IgD-negative memory B cell (primary cell): ENCODE measurements around the gene TARM1. TPM values are rescaled to one million over a fixed set of nuclear protein-coding genes. Genes with fewer than 3 reads are reported as not detected.

ENCODE experiments used
- H3K27ac Mint-ChIP-seq, 3 donors: one replicate each; pipeline ENCODE4 v1.8.0; 2020 to 2022; ENCODE audit warnings: mild to moderate bottlenecking in 3 of 3, mixed read lengths in 3 of 3, moderate library complexity in 1 of 3
- H3K27me3 Mint-ChIP-seq: one replicate; pipeline ENCODE4 v1.8.0; 2021; ENCODE audit warnings: mixed read lengths
- H3K36me3 Mint-ChIP-seq: one replicate; pipeline ENCODE4 v1.8.0; 2020; ENCODE audit warnings: mild to moderate bottlenecking, mixed read lengths
- H3K4me1 Mint-ChIP-seq, 3 donors: one replicate each; pipeline ENCODE4 v1.8.0; 2020 to 2022; ENCODE audit warnings: mixed read lengths in 3 of 3, mild to moderate bottlenecking in 1 of 3
- H3K4me3 Mint-ChIP-seq, 4 donors: one replicate each; pipeline ENCODE4 v1.8.0; 2020 to 2022; ENCODE audit warnings: mild to moderate bottlenecking in 4 of 4, mixed read lengths in 4 of 4, moderate library complexity in 3 of 4
- H3K9me3 Mint-ChIP-seq, 3 donors: one replicate each; pipeline ENCODE4 v1.8.0; 2020 to 2021; ENCODE audit warnings: mixed read lengths in 3 of 3, mild to moderate bottlenecking in 1 of 3
- polyA plus RNA-seq: library from polyadenylated mRNA; unstranded; fragments of 300-500 nt; fragmentation: Illumina TruSeq; gene quantifications from one replicate; pipeline ENCODE4 v1.2.3, GENCODE V29; 2021

The TARM1 gene
- not detected for polyA plus RNA-seq

DNA sequence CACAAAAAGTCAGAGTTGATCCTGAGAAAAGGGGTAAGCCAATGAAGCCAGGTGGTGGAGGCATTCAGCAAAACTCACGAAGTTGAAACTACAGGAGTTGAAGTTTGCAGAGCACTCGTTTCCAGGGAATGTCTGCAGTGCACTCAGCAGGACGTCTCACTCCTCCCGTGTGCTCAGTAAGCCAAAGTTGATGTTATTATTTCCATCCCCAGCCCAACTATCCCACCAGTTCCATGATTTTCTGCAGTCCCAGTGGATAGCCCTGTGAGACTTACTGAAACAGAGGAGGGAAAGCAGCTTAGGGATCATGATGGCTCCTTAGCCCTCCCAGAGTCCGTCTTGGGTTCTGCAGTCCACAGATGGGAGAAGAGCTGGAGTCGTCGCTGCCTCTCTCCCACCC is at the start of gene TARM1:
Gene TARM1 (minus strand): TSS at position 334 of the 400 bp plus-strand sequence. CDS start 25 bp downstream, at position 309.
- Mint-ChIP-seq H3K27me3 (peaks cover 4% of the 10 kb centered on the region), H3K36me3 (no peaks in the 10 kb centered on the region), H3K9me3 (peaks cover 3 to 8% (median 3%) of the 10 kb centered on the region in 3 donors), H3K4me3 (peak within 1 kb of the TSS in 1 of 4 donors; percentile 32), H3K27ac (peak within 1 kb of the TSS in 1 of 3 donors; percentile 56), H3K4me1 (no peaks in the 10 kb centered on the region)

DNA sequence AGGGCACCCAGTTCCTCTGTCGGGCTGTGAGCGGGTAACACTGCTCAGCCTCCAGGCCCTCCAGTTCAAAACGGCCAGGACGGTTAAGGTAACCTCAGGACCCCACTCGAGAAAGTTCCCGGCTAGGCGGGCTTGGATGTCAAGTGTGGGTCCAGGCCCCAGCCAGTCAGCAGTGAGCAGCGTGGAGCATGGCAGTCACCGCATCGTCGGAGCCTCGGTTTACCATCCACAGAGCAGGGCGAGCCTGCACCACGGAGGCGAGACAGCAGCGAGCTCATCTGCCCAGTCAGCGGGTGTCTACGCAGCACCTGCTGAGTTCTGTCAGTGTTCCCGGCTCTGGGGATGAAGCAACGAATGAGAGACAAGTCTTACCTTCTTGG is 48.4 kb upstream of the TARM1 start:
- H3K27ac Mint-ChIP-seq, result no peak overlapping the region
- peaks cover 0 to under 1% (median 0%) of the 10 kb centered on the region in 3 donors for H3K4me1 Mint-ChIP-seq
- H3K27me3 Mint-ChIP-seq, result no peaks in the 10 kb centered on the region
- no peak overlapping the region for H3K4me3 Mint-ChIP-seq
- no peaks in the 10 kb centered on the region for H3K9me3 Mint-ChIP-seq
- peaks cover 2% of the 10 kb centered on the region for H3K36me3 Mint-ChIP-seq

DNA sequence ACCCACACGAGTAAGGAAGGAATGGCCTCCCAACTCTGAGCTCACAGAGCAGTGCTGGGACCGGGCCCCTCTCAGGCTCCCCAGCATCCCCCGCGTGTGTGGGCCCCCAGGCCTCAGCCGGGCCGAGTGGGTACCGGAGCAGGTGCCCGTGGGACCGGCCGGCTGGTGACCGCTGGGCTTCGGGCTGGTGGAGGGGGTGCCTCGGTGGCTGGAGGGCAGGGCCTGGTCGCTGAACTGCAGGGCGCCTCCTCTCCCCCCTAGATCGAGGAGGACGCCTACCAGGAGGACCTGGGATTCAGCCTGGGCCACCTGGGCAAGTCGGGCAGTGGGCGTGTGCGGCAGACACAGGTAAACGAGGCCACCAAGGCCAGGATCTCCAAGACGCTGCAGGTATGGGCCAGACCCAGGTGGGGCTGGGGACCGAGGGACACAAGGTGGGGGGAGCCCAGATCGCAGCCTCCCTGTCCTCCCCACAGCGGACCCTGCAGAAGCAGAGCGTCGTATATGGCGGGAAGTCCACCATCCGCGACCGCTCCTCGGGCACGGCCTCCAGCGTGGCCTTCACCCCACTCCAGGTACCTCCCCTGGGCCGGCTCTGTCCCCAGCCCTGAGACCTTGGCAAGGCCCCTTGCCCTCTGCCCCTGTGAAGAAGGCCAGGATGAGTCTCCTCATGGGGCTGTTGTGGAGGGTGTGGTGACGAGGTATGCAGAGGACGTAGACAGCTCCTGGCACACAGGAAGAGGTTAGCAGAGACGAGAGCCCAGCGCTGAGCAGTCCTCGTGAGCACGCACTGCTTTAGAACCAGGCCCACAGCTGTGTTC is 47.8 kb upstream of the TARM1 start:
- no peaks in the 10 kb centered on the region for H3K4me1 Mint-ChIP-seq
- no peak overlapping the region for H3K4me3 Mint-ChIP-seq
- H3K9me3 Mint-ChIP-seq, result no peaks in the 10 kb centered on the region
- H3K27ac Mint-ChIP-seq, result no peak overlapping the region
- H3K27me3 Mint-ChIP-seq, result no peaks in the 10 kb centered on the region
- H3K36me3 Mint-ChIP-seq, result peaks cover 2% of the 10 kb centered on the region

DNA sequence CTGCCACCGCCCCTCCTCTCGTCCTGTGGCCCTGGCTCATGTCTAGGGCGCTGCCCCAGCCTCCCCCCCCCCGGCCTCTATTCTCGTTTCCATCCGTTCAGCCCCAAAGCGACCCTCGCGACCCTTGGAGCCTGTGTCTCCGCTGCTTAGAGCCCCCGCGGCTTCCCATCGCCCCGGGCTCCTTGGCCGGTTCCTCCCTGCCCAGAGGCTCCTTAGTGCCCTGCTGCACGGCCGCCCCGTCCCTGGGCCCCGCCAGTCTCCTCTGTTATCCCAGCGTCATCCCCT is 47.2 kb upstream of the TARM1 start:
- no peaks in the 10 kb centered on the region for H3K4me1 Mint-ChIP-seq
- H3K4me3 Mint-ChIP-seq, result no peak overlapping the region
- peaks cover 2% of the 10 kb centered on the region for H3K36me3 Mint-ChIP-seq
- H3K9me3 Mint-ChIP-seq, result no peaks in the 10 kb centered on the region
- no peaks in the 10 kb centered on the region for H3K27me3 Mint-ChIP-seq
- no peak overlapping the region for H3K27ac Mint-ChIP-seq

DNA sequence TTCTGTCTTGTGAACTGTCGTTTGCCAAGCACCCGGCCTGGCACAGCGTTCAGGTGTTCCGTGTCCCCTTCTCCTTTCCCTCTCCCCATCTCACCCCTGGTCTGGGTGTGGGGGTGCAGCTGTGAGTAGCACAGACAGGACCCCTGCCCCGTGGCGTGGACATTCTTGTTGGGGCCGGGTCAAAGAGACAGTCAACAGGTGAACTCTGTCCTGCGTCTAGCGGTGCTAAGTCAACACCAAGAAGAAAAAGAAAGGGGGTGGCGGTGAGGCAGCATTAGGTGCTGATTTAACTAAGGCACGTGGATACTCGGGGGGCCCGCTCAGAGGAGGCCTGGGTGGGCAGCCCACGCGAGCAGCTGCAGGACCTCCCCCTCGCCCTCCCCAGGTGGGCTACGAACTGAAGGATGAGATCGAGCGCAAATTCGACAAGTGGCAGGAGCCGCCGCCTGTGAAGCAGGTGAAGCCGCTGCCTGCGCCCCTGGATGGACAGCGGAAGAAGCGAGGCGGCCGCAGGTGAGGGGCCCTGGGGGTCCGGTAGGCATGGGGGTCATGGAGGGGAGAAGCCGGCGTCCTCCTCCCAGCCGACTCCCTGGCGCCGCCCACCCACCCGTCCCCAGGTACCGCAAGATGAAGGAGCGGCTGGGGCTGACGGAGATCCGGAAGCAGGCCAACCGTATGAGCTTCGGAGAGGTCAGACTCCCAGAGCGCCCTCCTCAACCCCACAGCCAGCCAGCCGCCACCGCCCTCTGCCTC is 46.7 kb upstream of the TARM1 start:
- H3K27ac Mint-ChIP-seq, result no peak overlapping the region
- H3K9me3 Mint-ChIP-seq, result no peaks in the 10 kb centered on the region
- H3K27me3 Mint-ChIP-seq, result no peaks in the 10 kb centered on the region
- H3K4me1 Mint-ChIP-seq, result no peaks in the 10 kb centered on the region
- H3K4me3 Mint-ChIP-seq, result no peak overlapping the region
- H3K36me3 Mint-ChIP-seq, result peaks cover 2% of the 10 kb centered on the region

DNA sequence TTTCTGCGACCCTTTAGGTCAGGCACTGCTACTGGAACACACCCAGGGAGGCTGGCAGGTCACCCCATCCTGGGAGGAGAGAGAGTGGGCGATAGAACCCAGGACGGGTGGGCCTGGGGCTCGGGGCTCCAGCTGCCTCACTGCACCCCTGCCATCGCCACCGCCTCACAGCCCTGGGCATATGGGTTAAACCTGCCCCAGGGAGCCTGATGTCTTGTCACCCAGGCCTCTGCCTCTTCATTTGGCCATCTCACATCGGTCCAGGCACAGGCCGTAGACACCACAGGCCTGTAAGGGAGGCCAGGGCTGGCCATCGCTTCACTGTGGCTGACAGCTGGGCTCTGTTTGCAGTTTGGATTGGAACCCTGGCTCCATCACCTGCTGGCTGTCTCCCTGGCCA is 44.5 kb upstream of the TARM1 start:
- Mint-ChIP-seq H3K36me3 (peaks cover 2% of the 10 kb centered on the region), H3K4me3 (no peak overlapping the region), H3K27me3 (no peaks in the 10 kb centered on the region), H3K27ac (no peak overlapping the region), H3K4me1 (no peaks in the 10 kb centered on the region), H3K9me3 (no peaks in the 10 kb centered on the region)

DNA sequence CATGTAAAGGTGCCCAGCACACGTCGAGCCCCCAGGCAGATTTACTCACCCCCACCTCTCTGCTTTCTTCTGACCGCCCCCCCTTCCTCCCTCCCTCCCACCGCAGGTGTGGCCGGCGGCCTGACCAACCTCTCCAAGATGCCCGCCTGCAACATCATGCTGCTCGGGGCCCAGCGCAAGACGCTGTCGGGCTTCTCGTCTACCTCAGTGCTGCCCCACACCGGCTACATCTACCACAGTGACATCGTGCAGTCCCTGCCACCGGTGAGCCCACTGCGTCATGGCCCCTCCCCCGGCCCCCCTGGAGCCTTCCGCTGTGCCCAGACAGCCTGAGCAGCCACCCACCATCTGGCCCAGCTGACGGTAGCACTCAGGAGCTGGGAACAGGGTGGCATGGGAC is 43.2 kb upstream of the TARM1 start:
- Mint-ChIP-seq H3K4me3 (no peak overlapping the region), H3K36me3 (peaks cover 5% of the 10 kb centered on the region), H3K27me3 (no peaks in the 10 kb centered on the region), H3K9me3 (no peaks in the 10 kb centered on the region), H3K4me1 (no peaks in the 10 kb centered on the region), H3K27ac (no peak overlapping the region)

DNA sequence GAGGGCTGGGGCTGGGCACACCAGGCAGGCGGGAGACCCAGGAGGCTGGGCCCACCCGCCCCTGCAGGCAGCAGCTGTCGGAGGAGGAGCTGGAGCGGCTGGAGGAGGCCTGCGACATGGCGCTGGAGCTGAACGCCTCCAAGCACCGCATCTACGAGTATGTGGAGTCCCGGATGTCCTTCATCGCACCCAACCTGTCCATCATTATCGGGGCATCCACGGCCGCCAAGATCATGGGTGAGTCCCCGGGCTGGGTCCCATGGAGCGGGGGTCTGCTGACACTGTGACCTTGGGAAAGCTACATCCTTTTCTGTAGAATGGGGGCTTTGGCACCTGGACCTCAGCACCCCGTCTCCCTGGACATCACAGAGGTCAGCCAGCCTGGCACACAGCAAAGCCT is 42.5 kb upstream of the TARM1 start:
- H3K27me3 Mint-ChIP-seq, result no peaks in the 10 kb centered on the region
- H3K4me3 Mint-ChIP-seq, result no peak overlapping the region
- peaks cover 0 to 1% (median 0%) of the 10 kb centered on the region in 3 donors for H3K4me1 Mint-ChIP-seq
- peaks cover 5% of the 10 kb centered on the region for H3K36me3 Mint-ChIP-seq
- no peak overlapping the region for H3K27ac Mint-ChIP-seq
- H3K9me3 Mint-ChIP-seq, result no peaks in the 10 kb centered on the region

DNA sequence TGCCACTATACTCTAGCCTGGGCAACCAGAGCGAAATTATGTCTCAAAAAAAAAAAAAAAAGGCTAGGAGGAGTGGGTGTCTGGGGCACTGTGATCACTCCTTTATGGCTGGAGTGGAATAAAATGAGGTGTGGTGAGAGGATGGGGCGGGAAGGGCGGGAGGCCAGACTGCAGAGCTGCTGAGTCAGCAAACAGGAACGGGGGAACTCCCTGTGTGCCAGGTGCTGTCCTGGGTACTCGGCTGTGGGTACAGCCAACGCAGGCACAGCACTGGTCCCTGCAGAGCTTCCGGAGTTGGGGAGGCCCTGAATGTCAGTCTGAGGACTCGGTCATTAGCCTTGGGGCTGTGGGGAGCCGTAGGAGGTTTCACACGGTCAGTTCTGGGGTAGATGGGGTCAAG is 40.1 kb upstream of the TARM1 start:
- Mint-ChIP-seq H3K9me3 (no peaks in the 10 kb centered on the region), H3K27me3 (no peaks in the 10 kb centered on the region), H3K4me3 (no peak overlapping the region), H3K4me1 (peaks cover 0 to 12% (median 5%) of the 10 kb centered on the region in 3 donors), H3K27ac (no peak overlapping the region), H3K36me3 (peaks cover 3% of the 10 kb centered on the region)

DNA sequence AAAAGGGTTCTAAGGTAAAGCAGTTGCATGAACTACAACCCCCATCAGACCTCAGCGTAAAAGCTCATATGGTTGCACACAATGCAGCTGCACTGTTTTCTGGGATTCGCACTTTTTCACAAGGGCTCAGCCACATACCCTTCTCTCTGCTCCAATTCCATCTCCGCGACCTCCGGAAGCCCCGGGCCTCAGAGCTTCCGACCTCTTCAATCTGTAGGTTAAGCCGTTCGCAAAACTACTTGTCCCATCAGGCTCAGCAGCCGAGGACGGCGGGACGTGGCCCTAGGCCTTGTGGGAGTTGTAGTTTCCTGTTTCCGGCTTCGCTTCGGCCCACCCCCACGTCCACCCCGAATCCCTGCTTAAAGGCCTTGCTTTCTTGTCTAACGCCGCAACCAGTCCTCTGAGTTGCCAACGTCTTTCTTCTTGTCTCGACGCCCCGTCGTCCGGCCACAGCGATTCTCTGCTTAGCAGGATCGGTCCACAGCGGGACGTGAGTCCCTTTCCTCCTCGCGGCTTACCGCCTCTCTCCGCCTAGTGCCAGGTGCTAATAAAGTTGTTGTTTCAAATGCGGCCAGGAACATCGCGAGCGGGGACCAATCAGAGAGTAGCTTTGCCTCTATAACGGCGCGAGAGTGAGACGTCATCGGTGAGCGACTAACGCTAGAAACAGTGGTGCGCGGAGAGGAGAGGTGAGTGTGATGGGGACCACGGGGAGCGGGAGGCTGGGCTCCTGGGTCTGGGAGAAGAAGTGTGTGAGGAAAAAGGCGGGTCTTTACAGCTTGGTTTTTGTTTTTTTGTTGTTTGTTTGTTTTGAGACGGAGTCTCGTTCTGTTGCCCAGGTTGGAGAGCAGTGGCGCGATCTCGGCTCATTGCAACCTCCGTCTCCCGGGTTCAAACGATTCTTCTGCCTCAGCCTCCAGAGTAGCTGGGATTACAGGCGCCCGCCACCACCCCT is 34.2 kb upstream of the TARM1 start, which contains the start of the genes PRPF31 and TFPT:
Gene PRPF31 (plus strand): TSS at position 646 of the 955 bp plus-strand sequence. CDS start 2,525 bp downstream, outside the sequence.
Gene TFPT (minus strand): TSS at position 549 of the 955 bp plus-strand sequence. CDS start 388 bp downstream, at position 161.
- peaks cover 11 to 26% (median 19%) of the 10 kb centered on the region in 3 donors for H3K4me1 Mint-ChIP-seq
- no peaks in the 10 kb centered on the region for H3K9me3 Mint-ChIP-seq
- peaks cover 9% of the 10 kb centered on the region for H3K36me3 Mint-ChIP-seq
- H3K27me3 Mint-ChIP-seq, result peaks cover 5% of the 10 kb centered on the region
- peak within 1 kb of the TSS; percentile 81 to 98 (median 94) for H3K4me3 Mint-ChIP-seq
- peak within 1 kb of the TSS; percentile 80 to 99 (median 94) for H3K27ac Mint-ChIP-seq

DNA sequence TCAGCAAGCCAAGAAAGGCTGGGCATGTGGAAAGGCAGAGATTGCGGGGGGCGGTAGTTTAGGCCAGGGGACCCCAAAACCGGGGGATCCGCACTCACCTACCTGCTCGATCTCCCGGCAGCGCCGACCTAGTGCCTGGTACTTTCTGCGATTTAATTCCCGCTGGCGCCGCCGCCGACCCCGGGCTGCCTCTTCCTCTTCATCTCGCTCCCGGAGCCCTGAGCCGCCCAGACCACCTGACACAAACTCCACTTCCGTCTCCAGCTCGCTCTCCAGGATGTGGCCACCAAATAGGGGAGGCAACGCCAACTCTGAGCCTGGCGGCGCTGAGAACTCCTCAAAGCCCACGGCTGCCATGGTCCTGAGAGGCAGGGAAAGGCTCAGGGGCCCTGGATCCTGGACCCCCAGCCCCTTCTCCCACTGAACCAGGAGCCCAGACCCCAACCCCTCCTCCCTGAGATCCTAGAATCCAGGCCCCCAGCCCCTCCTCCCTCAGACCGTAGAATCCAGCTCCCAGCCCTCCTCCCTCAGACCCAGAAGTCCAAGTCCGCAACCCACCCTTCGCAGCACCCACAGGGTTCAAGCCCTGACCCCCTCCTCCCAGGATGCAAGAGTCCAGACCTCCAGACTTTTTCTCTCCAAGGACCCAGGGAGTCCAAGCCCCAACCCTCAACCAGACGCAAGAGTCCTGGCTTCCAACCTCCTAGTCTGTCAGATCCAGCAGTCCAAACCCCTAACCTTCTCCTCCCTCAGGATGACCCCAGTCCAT is 33.4 kb upstream of the TARM1 start:
- peaks cover 6% of the 10 kb centered on the region for H3K36me3 Mint-ChIP-seq
- peaks cover 5% of the 10 kb centered on the region for H3K27me3 Mint-ChIP-seq
- peak overlapping the region; percentile 81 to 98 (median 94) for H3K4me3 Mint-ChIP-seq
- peaks cover 11 to 26% (median 20%) of the 10 kb centered on the region in 3 donors for H3K4me1 Mint-ChIP-seq
- peak overlapping the region; percentile 80 to 99 (median 94) for H3K27ac Mint-ChIP-seq
- no peaks in the 10 kb centered on the region for H3K9me3 Mint-ChIP-seq

DNA sequence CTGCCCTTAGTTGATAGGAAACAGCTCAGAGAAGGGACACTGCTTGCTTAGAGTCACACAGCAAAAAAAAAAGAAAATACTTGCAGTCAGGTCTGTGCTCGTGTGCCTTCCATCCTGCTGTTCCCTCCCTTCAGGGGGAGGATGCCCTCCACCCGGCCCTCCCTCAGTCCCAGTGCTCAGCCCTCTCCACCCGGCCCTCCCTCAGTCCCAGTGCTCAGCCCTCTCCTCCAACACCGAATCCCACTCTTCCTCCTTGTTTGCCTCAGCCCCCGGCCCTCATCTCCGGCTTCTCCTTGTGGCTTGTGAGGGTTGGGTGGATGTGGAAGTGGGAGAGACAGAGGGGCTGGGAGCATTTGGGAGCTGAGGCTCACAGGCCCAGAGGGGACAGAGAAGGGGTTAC is 28.5 kb upstream of the TARM1 start:
- no peaks in the 10 kb centered on the region for H3K27me3 Mint-ChIP-seq
- no peak overlapping the region for H3K27ac Mint-ChIP-seq
- no peak overlapping the region for H3K4me3 Mint-ChIP-seq
- H3K4me1 Mint-ChIP-seq, result peaks cover 0 to 12% (median 7%) of the 10 kb centered on the region in 3 donors
- H3K9me3 Mint-ChIP-seq, result no peaks in the 10 kb centered on the region
- peaks cover 7% of the 10 kb centered on the region for H3K36me3 Mint-ChIP-seq

DNA sequence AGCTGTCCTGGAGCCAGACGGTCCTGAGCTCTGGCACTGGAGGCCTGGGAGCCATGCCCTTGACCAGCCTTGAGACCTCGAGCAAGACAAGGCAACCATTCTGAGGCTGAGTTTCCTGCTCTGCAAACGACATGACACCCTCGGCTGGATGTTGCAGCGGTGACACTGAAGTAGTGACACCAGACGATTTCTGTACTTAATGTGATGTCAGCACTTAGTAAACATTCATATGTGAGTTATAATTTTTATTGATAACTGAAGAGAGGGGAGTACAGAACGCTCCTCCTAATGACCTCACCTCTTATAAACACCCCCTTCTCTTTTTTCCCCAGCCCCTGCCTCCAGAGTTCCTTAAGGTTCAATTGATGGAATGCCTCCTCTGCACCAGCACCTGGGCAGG is 27.3 kb upstream of the TARM1 start:
- Mint-ChIP-seq H3K27ac (peak overlapping the region in 1 of 3 donors; percentile 35), H3K9me3 (no peaks in the 10 kb centered on the region), H3K27me3 (no peaks in the 10 kb centered on the region), H3K4me1 (peaks cover 0 to 7% (median 5%) of the 10 kb centered on the region in 3 donors), H3K36me3 (peaks cover 7% of the 10 kb centered on the region), H3K4me3 (peak overlapping the region in 1 of 4 donors; percentile 23)
